H9 (cell line): ENCODE measurements around the gene PARM1. TPM values are rescaled to one million over a fixed set of nuclear protein-coding genes. Genes with fewer than 3 reads are reported as not detected.

Experiments used
- DNase-seq: peaks from one replicate; pipeline ENCODE4 v3.0.0-alpha.2; 2017
- H2AFZ ChIP-seq: one replicate; pipeline ENCODE4 v1.6.1; 2013; ENCODE audit warnings: mild to moderate bottlenecking, low read length, control low read depth, moderate library complexity
- H2AK5ac ChIP-seq: 2 replicates; pipeline ENCODE4 v1.6.1; 2013; ENCODE audit warnings: low read length, control low read depth, mixed read lengths; ENCODE audit not compliant: insufficient read length
- H2BK120ac ChIP-seq: one replicate; pipeline ENCODE4 v1.6.1; 2013; ENCODE audit warnings: low read depth, mild to moderate bottlenecking, low read length, control low read depth, inconsistent platforms; ENCODE audit not compliant: poor library complexity, severe bottlenecking
- H2BK12ac ChIP-seq: 2 replicates; pipeline ENCODE4 v1.6.1; 2013; ENCODE audit warnings: low read length, control low read depth, mixed read lengths, low read depth; ENCODE audit not compliant: insufficient read length
- H2BK15ac ChIP-seq: 2 replicates; pipeline ENCODE4 v1.6.1; 2013; ENCODE audit warnings: low read depth, low read length, control low read depth
- H2BK20ac ChIP-seq: one replicate; pipeline ENCODE4 v1.6.1; 2013; ENCODE audit warnings: low read depth, mild to moderate bottlenecking, low read length, control low read depth, inconsistent platforms; ENCODE audit not compliant: poor library complexity, severe bottlenecking
- H2BK5ac ChIP-seq: 2 replicates; pipeline ENCODE4 v1.6.1; 2013; ENCODE audit warnings: low read length, control low read depth, mixed read lengths; ENCODE audit not compliant: insufficient read length
- H3K14ac ChIP-seq: 2 replicates; pipeline ENCODE4 v1.6.1; 2013; ENCODE audit warnings: low read length, control low read depth; ENCODE audit not compliant: insufficient read depth
- H3K18ac ChIP-seq: 2 replicates; pipeline ENCODE4 v1.6.1; 2013; ENCODE audit warnings: low read depth, mild to moderate bottlenecking, mixed read lengths, low read length, control low read depth; ENCODE audit not compliant: insufficient read length
- H3K23ac ChIP-seq: 2 replicates; pipeline ENCODE4 v1.6.1; 2013; ENCODE audit warnings: low read length, control low read depth, mixed read lengths, low read depth; ENCODE audit not compliant: insufficient read length
- H3K23me2 ChIP-seq: 2 replicates; pipeline ENCODE4 v1.6.1; 2013; ENCODE audit warnings: low read depth, mild to moderate bottlenecking, mixed read lengths, low read length, control low read depth; ENCODE audit not compliant: insufficient read length, poor library complexity, severe bottlenecking
- H3K27ac ChIP-seq: 2 replicates; pipeline ENCODE4 v1.5.1; 2013; ENCODE audit warnings: low read length, control low read depth, mixed read lengths, low read depth; ENCODE audit not compliant: insufficient read length
- H3K27me3 ChIP-seq: 2 replicates; pipeline ENCODE4 v1.6.1; 2013; ENCODE audit warnings: low read length, control low read depth, inconsistent platforms; ENCODE audit not compliant: insufficient read depth
- H3K4ac ChIP-seq: 2 replicates; pipeline ENCODE4 v1.6.1; 2013; ENCODE audit warnings: low read depth, mild to moderate bottlenecking, control low read depth, inconsistent platforms, low read length, moderate library complexity
- H3K4me1 ChIP-seq: 2 replicates; pipeline ENCODE4 v1.6.1; 2013; ENCODE audit warnings: low read length, control low read depth, inconsistent platforms; ENCODE audit not compliant: insufficient read depth
- H3K4me2 ChIP-seq: 2 replicates; pipeline ENCODE4 v1.6.1; 2013; ENCODE audit warnings: low read length, control low read depth, mixed read lengths; ENCODE audit not compliant: insufficient read length, insufficient read depth
- H3K56ac ChIP-seq: 2 replicates; pipeline ENCODE4 v1.6.1; 2013; ENCODE audit warnings: low read depth, mild to moderate bottlenecking, mixed read lengths, low read length, control low read depth; ENCODE audit not compliant: insufficient read length
- H3K79me1 ChIP-seq: 2 replicates; pipeline ENCODE4 v1.6.1; 2013; ENCODE audit warnings: low read depth, mild to moderate bottlenecking, moderate library complexity, low read length, control low read depth, inconsistent platforms; ENCODE audit not compliant: insufficient read depth, poor library complexity, severe bottlenecking
- H3K79me2 ChIP-seq: 2 replicates; pipeline ENCODE4 v1.6.1; 2013; ENCODE audit warnings: low read length, control low read depth, inconsistent platforms; ENCODE audit not compliant: insufficient read depth
- H3K9ac ChIP-seq: 2 replicates; pipeline ENCODE4 v1.6.1; 2013; ENCODE audit warnings: low read length, control low read depth, mixed read lengths; ENCODE audit not compliant: insufficient read length; ENCODE audit errors: extremely low read depth
- H3K9me3 ChIP-seq: one replicate; pipeline ENCODE4 v1.6.1; 2013; ENCODE audit warnings: low read depth, low read length, inconsistent platforms; ENCODE audit not compliant: control insufficient read depth
- H3T11ph ChIP-seq: one replicate; pipeline ENCODE4 v1.6.1; 2013; ENCODE audit warnings: mild to moderate bottlenecking, low read length, control low read depth, inconsistent platforms
- H4K20me1 ChIP-seq: one replicate; pipeline ENCODE4 v1.6.1; 2013; ENCODE audit not compliant: control insufficient read depth, insufficient read length, insufficient read depth
- H4K5ac ChIP-seq: 2 replicates; pipeline ENCODE4 v1.6.1; 2013; ENCODE audit warnings: low read depth, mild to moderate bottlenecking, mixed read lengths, low read length, control low read depth; ENCODE audit not compliant: insufficient read length
- H4K8ac ChIP-seq: replicated peaks from 2 replicates; pipeline ENCODE4 v1.6.1; 2013; ENCODE audit warnings: low read length, control low read depth, mixed read lengths, low read depth; ENCODE audit not compliant: insufficient read length
- H4K91ac ChIP-seq: 2 replicates; pipeline ENCODE4 v1.6.1; 2013; ENCODE audit warnings: low read depth, mild to moderate bottlenecking, moderate library complexity, mixed read lengths, low read length, control low read depth; ENCODE audit not compliant: insufficient read length
- H3K27ac Mint-ChIP-seq, 3 experiments: 2 replicates in 2 of 3; 3 replicates in 1 of 3; pipeline ENCODE4 v1.8.0; 2020 to 2021; ENCODE audit warnings: mixed read lengths in 3 of 3, mild to moderate bottlenecking in 1 of 3, moderate library complexity in 1 of 3
- H3K27me3 Mint-ChIP-seq: 2 replicates; pipeline ENCODE4 v1.8.0; 2021; ENCODE audit warnings: low read depth, mild to moderate bottlenecking, moderate library complexity, mixed read lengths
- H3K36me3 Mint-ChIP-seq, 3 experiments: 2 replicates in 2 of 3; 3 replicates in 1 of 3; pipeline ENCODE4 v1.8.0; 2020 to 2021; ENCODE audit warnings: low read depth in 3 of 3, mixed read lengths in 3 of 3; ENCODE audit not compliant: insufficient read depth in 1 of 3
- H3K4me1 Mint-ChIP-seq, 2 experiments: 2 replicates each; pipeline ENCODE4 v1.8.0; 2020; ENCODE audit warnings: mixed read lengths in 2 of 2
- H3K4me3 Mint-ChIP-seq, 2 experiments: 2 replicates in 1 of 2; 3 replicates in 1 of 2; pipeline ENCODE4 v1.8.0; 2020 to 2021; ENCODE audit warnings: mild to moderate bottlenecking in 2 of 2, mixed read lengths in 2 of 2, moderate library complexity in 1 of 2
- H3K9me3 Mint-ChIP-seq, 2 experiments: 2 replicates in 1 of 2; 3 replicates in 1 of 2; pipeline ENCODE4 v1.8.0; 2020; ENCODE audit warnings: mild to moderate bottlenecking in 2 of 2, mixed read lengths in 2 of 2, moderate library complexity in 1 of 2
- WGBS: extraction: QIAGEN DNeasy Blood & Tissue Kit; methylation state at CpG from one replicate; pipeline ENCODE4 v1.1.7; 2013; ENCODE audit warnings: missing lambda C conversion rate, low lambda C conversion rate, mixed read lengths; ENCODE audit not compliant: insufficient read length; ENCODE audit errors: extremely low coverage; 5-methylcytosine and 5-hydroxymethylcytosine counted together
- total RNA-seq: library from RNA; stranded (reverse); gene quantifications from 2 replicates; pipeline ENCODE4 v1.2.1, GENCODE V29; 2021
- TF ChIP-seq, protein P1 (sequence below): fragments of 200-600 bp; sonication (generic); conservative IDR thresholded peaks from 3 replicates; pipeline ENCODE4 v1.8.0; 2021; ENCODE audit warnings: antibody characterized with exemption, mild to moderate bottlenecking

The PARM1 gene
- total RNA-seq, 1 experiment from 2014 or later, result 2.0 TPM

DNA sequence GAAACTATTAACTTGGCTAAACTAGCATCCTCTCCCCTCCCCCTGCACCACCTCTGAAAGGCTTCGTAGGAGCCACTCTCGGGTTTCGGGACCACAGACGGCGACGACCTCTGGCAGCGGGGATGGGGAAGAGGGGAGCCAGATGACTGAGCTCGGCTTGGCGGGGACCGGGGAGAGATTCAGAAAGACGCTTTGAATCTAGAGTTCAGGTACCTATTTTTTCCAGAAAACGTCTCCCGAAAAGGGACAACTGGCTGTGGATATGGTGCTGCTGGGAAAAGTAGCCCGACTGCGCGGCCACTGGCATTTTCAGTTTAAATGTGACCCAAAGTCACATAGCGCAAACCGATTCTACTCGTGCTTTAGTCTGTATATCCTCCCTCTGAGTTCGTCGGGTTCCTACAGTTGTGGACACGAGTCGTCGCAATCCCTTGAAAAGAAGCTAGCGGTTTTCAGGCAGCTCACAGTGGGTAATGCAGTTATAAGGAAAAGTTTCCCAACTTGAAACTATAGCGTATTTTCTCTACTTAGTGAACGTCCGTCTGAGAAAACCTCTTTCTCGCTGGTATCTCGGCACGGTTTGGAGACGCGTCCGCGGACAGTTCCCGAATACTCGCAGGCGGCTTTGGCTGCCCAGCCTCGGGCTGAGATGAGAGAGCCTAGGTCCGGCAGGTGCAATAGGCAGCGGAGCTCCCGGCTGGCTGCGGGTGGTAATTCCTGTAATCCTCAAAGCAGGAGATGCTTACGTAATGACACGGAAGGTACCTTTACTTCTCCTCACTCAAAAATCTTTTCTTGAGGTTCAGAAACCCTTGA lies 1.3 kb downstream of the PARM1 start:
- Mint-ChIP-seq H3K27ac (no peak overlapping the region), H3K4me3 (peak overlapping the region; percentile 76 to 91), H3K36me3 (peaks cover 0 to 2% (median 0%) of the 10 kb centered on the region in 3 experiments; a peak in 1 of 7 replicates), H3K27me3 (peaks cover 43% of the 10 kb centered on the region), H3K9me3 (peaks cover 0 to 2% of the 10 kb centered on the region in 2 experiments; a peak in 2 of 5 replicates), H3K4me1 (peaks cover 17 to 24% of the 10 kb centered on the region in 2 experiments)
- H3K9me3 ChIP-seq, result no peaks in the 10 kb centered on the region
- DNase-seq, result peak; percentile 47
- no peak overlapping the region for H3K9ac ChIP-seq
- H3K14ac ChIP-seq, result no peak overlapping the region
- no peak overlapping the region for H3K18ac ChIP-seq
- no peak overlapping the region for H4K91ac ChIP-seq
- no peak overlapping the region for H3K27ac ChIP-seq
- no peak overlapping the region for H3K4ac ChIP-seq
- no peaks in the 10 kb centered on the region for H3K79me2 ChIP-seq
- no peak overlapping the region for H2AK5ac ChIP-seq
- TF ChIP-seq, protein P1, sequence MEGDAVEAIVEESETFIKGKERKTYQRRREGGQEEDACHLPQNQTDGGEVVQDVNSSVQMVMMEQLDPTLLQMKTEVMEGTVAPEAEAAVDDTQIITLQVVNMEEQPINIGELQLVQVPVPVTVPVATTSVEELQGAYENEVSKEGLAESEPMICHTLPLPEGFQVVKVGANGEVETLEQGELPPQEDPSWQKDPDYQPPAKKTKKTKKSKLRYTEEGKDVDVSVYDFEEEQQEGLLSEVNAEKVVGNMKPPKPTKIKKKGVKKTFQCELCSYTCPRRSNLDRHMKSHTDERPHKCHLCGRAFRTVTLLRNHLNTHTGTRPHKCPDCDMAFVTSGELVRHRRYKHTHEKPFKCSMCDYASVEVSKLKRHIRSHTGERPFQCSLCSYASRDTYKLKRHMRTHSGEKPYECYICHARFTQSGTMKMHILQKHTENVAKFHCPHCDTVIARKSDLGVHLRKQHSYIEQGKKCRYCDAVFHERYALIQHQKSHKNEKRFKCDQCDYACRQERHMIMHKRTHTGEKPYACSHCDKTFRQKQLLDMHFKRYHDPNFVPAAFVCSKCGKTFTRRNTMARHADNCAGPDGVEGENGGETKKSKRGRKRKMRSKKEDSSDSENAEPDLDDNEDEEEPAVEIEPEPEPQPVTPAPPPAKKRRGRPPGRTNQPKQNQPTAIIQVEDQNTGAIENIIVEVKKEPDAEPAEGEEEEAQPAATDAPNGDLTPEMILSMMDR, result no peak
- no peak overlapping the region for H2BK12ac ChIP-seq
- no CpG with 5 or more reads among the region's 45 CpGs for WGBS
- H2BK5ac ChIP-seq, result no peak overlapping the region
- no peak overlapping the region for H3T11ph ChIP-seq
- no peak overlapping the region for H3K23ac ChIP-seq
- no peak overlapping the region for H3K56ac ChIP-seq
- peaks cover 2% of the 10 kb centered on the region; the same call in 1 of the 2 replicates for H3K4me1 ChIP-seq
- H3K27me3 ChIP-seq, result peaks cover 18% of the 10 kb centered on the region; the same call in 1 of the 2 replicates
- H4K5ac ChIP-seq, result no peak overlapping the region
- H3K79me1 ChIP-seq, result no peaks in the 10 kb centered on the region
- no peaks in the 10 kb centered on the region for H4K20me1 ChIP-seq
- H3K4me2 ChIP-seq, result peak overlapping the region; percentile 97
- no peak overlapping the region for H2AFZ ChIP-seq
- H4K8ac ChIP-seq, result no peak overlapping the region
- H2BK15ac ChIP-seq, result no peak overlapping the region
- no peak overlapping the region for H2BK120ac ChIP-seq
- peaks cover 14% of the 10 kb centered on the region for H3K23me2 ChIP-seq
- no peak overlapping the region for H2BK20ac ChIP-seq
